Endothelial cell of coronary artery (primary cell): ENCODE data around the gene AGPAT4. TPM values are rescaled to one million over a fixed set of nuclear protein-coding genes. Genes with fewer than 3 reads are reported as not detected.

Source experiments
- total RNA-seq: library from RNA; depleted of rRNA; stranded (reverse); fragments of >200 nt; gene quantifications from 2 replicates; pipeline ENCODE4 v1.2.3, GENCODE V29; 2014

The AGPAT4 gene
- 7.3 and 8.5 TPM in 2 replicates for total RNA-seq

GRCh38 chr6:161273752-161274487, at the start of gene AGPAT4:
Gene AGPAT4, minus strand, starts transcription at chr6:161274061. Its CDS starts 41,848 bp downstream, at chr6:161232213.

